GM19463 (cell line): ENCODE measurements around the gene ACACA.

Source experiments
- ATAC-seq: cut with Tn5 transposase; IDR thresholded peaks from one replicate; pipeline ENCODE4 v1.9.1; 2021; ENCODE audit warnings: mild to moderate bottlenecking, moderate library complexity; ENCODE audit not compliant: unreplicated experiment

The ACACA gene

DNA sequence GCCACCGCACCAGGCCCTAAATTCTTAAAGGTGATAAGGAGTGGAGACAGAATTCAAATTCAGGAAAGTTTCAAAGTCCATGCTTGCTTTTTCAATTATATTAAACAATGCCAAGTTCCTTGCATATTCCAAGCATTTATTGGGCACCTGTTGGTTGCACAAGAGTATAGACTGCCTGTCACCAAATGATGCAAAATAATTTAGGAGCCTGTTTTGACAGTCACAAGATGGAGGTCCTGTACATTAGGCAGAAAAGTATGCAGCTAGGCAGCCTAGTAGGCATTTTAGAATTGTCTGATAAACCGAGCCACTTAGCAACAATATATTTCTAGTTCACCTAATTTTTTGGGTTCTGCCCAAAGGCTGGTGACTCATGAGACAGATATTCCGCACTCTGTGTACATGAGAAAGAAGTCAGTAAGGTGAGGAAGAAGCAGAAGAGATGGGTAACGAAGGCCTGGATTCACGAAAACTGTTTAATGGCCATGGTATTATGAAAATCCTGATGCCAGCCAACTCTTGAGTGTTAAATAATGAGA lies 7.3 kb downstream of the ACACA start:
- ATAC-seq = no peak

GRCh38 chr17:37393352-37393751 lies 13.3 kb downstream of the ACACA start:
- ATAC-seq = no peak

DNA sequence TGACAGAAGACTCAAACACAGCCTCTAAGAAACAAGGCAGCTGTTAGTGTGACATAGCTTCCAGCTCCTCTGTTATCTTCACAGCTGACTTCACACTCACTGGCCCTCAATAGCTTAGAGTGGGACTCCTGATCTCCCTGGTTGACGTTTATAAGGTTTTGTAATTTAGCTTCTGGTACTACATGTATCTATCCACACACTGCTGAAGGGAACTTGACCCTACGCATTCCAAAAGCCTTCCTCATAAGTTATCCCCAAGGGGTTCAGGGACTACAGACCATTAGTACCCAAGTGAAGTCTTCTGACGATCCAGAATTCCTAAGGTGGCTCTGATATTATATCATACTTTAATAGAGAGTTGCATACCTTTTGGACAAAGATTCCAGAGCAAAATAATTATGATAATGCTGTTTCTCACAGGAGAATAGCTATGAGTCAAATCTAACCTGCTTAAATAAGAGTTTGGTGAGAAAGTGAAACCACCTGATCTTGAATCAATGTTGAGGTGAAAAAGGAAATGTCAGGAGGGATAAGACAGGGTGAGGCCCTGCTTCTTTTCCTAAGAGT lies 14.5 kb downstream of the ACACA start:
- peak; percentile 48 for ATAC-seq

GRCh38 chr17:37391146-37391545 lies 15.5 kb downstream of the ACACA start:
- no peak for ATAC-seq

DNA sequence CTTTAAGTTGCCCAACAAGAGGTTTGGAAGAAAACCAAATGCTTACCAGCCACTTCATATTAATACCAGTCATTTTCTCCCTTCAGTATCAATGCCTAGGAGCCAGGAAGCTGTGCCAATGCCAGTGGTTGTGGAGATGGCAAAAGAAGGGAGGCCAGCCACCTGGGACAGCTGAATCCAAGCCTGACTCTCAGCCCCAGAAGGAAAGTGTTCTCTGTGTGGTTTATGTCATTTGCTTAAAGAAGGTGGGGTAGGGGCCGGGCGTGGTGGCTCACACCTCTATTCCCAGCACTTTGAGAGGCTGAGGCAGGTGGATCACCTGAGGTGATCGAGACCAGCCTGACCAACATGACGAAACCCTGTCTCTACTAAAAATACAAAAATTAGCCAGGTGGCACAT lies 17.5 kb downstream of the ACACA start:
- no peak for ATAC-seq

DNA sequence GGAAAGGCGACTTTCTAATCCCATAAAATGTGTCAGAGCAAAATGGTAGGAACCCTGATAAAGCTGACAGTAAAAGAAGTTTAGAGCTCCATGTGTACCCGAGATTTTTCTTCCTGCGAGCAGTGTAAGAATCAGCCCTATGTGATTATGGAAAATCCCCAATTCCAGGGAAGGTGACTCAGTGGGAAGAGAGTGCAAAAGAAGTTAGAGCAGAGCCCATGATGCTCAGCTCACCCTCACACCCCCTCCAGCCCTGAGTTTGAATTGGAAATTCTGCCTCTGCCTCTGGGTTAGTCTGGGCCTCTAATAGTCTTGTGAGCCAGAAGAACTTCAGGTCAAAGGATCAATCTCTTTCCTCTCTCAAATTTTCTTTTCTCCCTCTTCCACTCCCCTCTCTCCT lies 18.4 kb downstream of the ACACA start:
- ATAC-seq = no peak

DNA sequence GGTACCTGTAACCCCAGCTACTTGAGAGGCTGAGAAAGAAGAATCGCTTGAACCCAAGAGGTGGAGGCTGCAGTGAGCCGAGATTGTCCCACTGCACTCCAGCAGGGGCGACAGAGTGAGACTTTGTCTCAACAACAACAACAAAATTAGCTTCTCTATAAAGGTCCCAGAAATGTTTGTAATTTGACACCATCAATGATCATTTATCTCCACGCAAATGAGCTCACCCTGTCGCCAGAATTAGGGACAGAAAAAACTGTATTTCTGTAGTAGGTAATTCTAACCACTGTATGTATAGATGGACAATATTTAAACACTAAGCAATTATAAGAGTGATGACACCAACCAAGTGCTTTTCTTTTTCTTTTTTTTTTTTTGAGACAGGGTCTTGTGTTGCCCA lies 20.2 kb downstream of the ACACA start:
- no peak for ATAC-seq

DNA sequence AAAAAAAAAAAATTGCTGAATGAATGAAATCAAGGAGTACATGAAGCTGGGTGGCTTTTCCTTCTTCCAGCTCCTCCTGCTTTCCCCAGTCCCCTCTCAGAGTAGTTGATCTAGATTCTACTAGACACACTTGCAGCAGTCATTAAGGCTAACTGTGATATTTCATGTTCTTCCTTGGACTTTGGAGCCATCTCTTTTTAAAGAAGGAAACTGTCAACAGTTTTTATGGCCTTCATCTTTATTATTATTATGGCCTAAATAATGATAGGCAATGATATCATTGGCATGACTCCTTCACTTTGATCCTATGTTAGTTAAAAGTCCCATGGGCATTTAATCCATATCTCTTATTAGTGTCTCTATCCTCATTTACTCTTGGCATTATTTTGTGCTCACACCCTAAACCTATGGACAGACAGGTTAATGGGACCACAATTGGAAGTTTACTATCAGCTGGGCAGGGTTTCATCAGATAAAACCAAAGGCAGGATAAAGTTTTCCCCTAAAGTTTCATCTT lies 21.1 kb downstream of the ACACA start:
- no peak for ATAC-seq

GRCh38 chr17:37384560-37385149 lies 22.0 kb downstream of the ACACA start:
- no peak for ATAC-seq

GRCh38 chr17:37382056-37382455 lies 24.6 kb downstream of the ACACA start:
- ATAC-seq = no peak

DNA sequence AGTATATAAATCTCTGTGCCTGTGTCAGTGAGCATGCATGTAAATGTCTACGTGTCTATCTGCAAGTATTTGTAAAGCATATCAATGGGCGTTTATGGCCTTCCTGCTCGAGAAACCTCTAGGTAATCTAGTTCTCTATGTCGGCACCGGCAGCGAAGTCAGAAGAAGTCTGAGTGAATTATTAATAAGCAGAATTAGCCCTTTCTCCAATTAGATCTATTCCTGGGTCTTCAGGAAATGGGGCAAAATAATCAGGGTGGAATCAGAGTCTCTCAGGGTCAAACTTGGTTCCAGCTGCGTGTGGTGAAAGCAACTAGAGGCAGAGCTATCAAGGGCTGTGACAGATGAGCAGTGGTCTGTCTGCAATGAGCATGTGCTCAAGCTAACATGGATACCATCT lies 30.9 kb downstream of the ACACA start, which contains the start of gene C17orf78:
Gene C17orf78, plus strand, starts transcription at position 280 of the 400 bp plus-strand sequence. Its CDS starts 108 bp downstream, at position 388.
- no peak for ATAC-seq

- ATAC-seq = peak; percentile 58
Observed at GRCh38 chr17:37373530-37374159, 33.0 kb downstream of the ACACA start.

- no peak for ATAC-seq
Observed at GRCh38 chr17:37368577-37368976, 38.1 kb downstream of the ACACA start.

DNA sequence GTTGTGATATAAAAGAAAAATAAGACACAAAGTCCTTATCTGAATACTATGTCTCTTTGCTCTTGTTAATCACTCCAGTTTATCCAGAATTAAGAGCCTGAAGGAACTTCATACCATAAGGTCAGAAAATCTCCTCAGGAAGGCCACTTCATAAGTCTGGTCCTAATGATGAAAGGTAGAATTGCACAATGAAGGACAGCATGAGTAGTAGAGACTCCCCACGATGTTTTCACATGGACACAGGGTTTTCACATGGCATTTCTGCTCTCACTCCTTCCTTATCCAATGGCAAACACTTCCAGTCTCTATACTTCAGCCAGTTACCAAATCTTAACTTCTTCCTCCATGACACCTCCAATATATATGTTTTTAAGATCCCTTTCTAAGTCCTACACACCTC lies 41.0 kb downstream of the ACACA start:
- ATAC-seq = no peak

- ATAC-seq = no peak
Observed at GRCh38 chr17:37361543-37361942, 45.1 kb downstream of the ACACA start.

DNA sequence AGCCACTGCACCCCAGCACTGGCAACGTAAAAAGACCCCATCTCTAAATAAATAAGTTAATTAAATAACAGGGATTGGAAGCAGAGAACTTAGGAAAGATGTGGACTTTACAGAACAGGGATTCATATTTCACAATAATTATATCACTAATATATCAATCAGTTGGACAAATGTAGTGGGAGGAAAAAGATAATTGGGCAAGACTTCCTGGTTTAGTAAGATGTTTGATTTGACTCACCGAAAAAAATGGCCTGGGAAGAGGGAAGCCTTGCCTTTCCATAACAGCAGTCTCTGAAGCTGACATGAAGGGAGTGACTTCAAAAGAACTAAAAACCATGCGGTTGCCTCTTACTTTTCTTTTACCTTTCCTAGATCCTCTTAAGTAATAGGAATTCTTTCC lies 46.0 kb downstream of the ACACA start:
- no peak for ATAC-seq

DNA sequence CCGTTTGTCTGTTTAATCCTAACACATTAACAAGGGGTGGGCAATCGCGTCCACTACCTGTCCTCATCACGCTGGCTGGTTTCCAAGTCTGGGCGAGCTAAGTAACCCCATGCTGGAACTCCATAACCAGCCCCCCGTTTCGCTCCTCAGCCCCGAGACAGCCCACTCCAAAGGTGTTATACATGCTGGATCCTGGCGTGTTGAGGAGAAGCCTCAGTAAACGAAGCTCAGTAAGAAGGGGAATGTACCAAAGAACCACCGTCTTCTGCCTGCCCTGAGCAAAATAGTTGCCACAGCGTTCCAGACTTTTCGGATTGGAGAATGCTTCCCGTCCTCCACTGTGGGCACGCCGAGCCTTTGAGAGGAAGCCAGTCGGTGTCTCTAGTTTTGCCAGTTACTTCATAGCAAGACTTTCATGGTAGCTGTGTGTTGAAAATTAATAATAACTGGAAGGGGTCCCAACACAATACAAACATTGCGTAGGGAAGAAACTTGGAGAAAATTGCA lies 46.9 kb downstream of the ACACA start:
- ATAC-seq = no peak

GRCh38 chr17:37358830-37359681 lies 47.6 kb downstream of the ACACA start:
- peak; percentile 92 for ATAC-seq

- ATAC-seq = no peak
Observed at GRCh38 chr17:37358098-37358829, 48.4 kb downstream of the ACACA start.
